SU-DHL-6 (cell line): ENCODE measurements around the gene SATB2.

Experiments used
- H2AFZ ChIP-seq: fragments of 200-600 bp; sonication (generic); 2 replicates; pipeline ENCODE4 v1.6.1; 2014; ENCODE audit warnings: low read depth, mild to moderate bottlenecking, moderate library complexity, mixed read lengths, antibody characterized with exemption, low read length; ENCODE audit not compliant: severe bottlenecking
- H3F3A ChIP-seq: fragments of 200-600 bp; shearing (Covaris generic); 2 replicates; pipeline ENCODE4 v1.6.0; 2016; ENCODE audit warnings: antibody characterized with exemption, mild to moderate bottlenecking; ENCODE audit not compliant: insufficient read depth
- H3K27ac ChIP-seq: fragments of 200-600 bp; sonication (generic); 2 replicates; pipeline ENCODE4 v1.5.1; 2016; ENCODE audit warnings: low read depth, mild to moderate bottlenecking, low read length, moderate library complexity, mixed read lengths
- H3K27me3 ChIP-seq: fragments of 200-600 bp; sonication (generic), shearing (Covaris generic); 2 replicates; pipeline ENCODE4 v1.6.0; 2014; ENCODE audit warnings: mild to moderate bottlenecking, low read length
- H3K36me3 ChIP-seq: fragments of 200-600 bp; sonication (generic); 2 replicates; pipeline ENCODE4 v1.6.1; 2014; ENCODE audit warnings: mild to moderate bottlenecking, low read length, mixed read lengths
- H3K4me2 ChIP-seq: fragments of 300-600, 200-600 bp; shearing (Covaris generic), sonication (generic); 2 replicates; pipeline ENCODE4 v1.6.0; 2014; ENCODE audit warnings: low read length, low read depth, mild to moderate bottlenecking; ENCODE audit not compliant: poor library complexity, severe bottlenecking
- H3K4me3 ChIP-seq: fragments of 200-600 bp; sonication (generic); 2 replicates; pipeline ENCODE4 v1.5.1; 2014; ENCODE audit warnings: antibody characterized with exemption, low read length, mild to moderate bottlenecking, mixed read lengths; ENCODE audit not compliant: insufficient read depth, poor library complexity, severe bottlenecking
- H3K79me2 ChIP-seq: fragments of 200-600 bp; sonication (generic); 2 replicates; pipeline ENCODE4 v1.6.1; 2014; ENCODE audit warnings: mild to moderate bottlenecking, low read length, moderate library complexity; ENCODE audit not compliant: insufficient read depth
- H3K9ac ChIP-seq: fragments of 200-600 bp; sonication (generic); 2 replicates; pipeline ENCODE4 v1.7.0; 2014; ENCODE audit warnings: mild to moderate bottlenecking, low read length
- H3K9me2 ChIP-seq: fragments of 200-600 bp; sonication (generic); replicated peaks from 2 replicates; pipeline ENCODE4 v1.6.1; 2014; ENCODE audit warnings: low read length; ENCODE audit not compliant: insufficient read depth
- H3K9me3 ChIP-seq: fragments of 200-600 bp; sonication (generic); 2 replicates; pipeline ENCODE4 v1.6.1; 2014; ENCODE audit warnings: low read length, mixed read lengths; ENCODE audit not compliant: insufficient read depth
- H4K20me1 ChIP-seq: fragments of 200-600 bp; sonication (generic); 2 replicates; pipeline ENCODE4 v1.6.1; 2014; ENCODE audit warnings: low read depth, mild to moderate bottlenecking, antibody characterized with exemption, low read length, moderate library complexity, mixed read lengths
- CTCF ChIP-seq: fragments of 200-600 bp; sonication (generic); IDR thresholded peaks from one replicate; pipeline ENCODE4 v1.5.1; 2017; ENCODE audit warnings: antibody characterized with exemption, mild to moderate bottlenecking, low read length, moderate library complexity; ENCODE audit not compliant: insufficient read depth, poor library complexity, severe bottlenecking
- EZH2phosphoT487 ChIP-seq: fragments of 200-600 bp; sonication (generic), shearing (Covaris generic); conservative IDR thresholded peaks from 2 replicates; pipeline ENCODE4 v1.6.1; 2018; ENCODE audit warnings: mild to moderate bottlenecking, antibody characterized with exemption, low read length, moderate library complexity, mixed read lengths

Gene SATB2

GRCh38 chr2:199480966-199481365 is 23.2 kb upstream of the SATB2 start:
- no peaks in the 10 kb centered on the region for H3K9me3 ChIP-seq
- no peak for TF ChIP-seq CTCF
- TF ChIP-seq EZH2phosphoT487, result no peak
- no peaks in the 10 kb centered on the region for H3K79me2 ChIP-seq
- no peak overlapping the region for H3K4me3 ChIP-seq
- no peak overlapping the region for H2AFZ ChIP-seq
- no peaks in the 10 kb centered on the region for H3F3A ChIP-seq
- H3K9me2 ChIP-seq, result no peaks in the 10 kb centered on the region
- H3K27ac ChIP-seq, result no peak overlapping the region
- H3K27me3 ChIP-seq, result no peaks in the 10 kb centered on the region
- H3K4me2 ChIP-seq, result no peak overlapping the region
- no peaks in the 10 kb centered on the region for H3K36me3 ChIP-seq
- H4K20me1 ChIP-seq, result no peaks in the 10 kb centered on the region
- no peak overlapping the region for H3K9ac ChIP-seq

GRCh38 chr2:199477277-199477834 is 19.6 kb upstream of the SATB2 start:
- no peaks in the 10 kb centered on the region for H3K79me2 ChIP-seq
- H3K9me3 ChIP-seq, result no peaks in the 10 kb centered on the region
- H3K27me3 ChIP-seq, result no peaks in the 10 kb centered on the region
- no peak overlapping the region for H3K4me2 ChIP-seq
- no peak overlapping the region for H3K27ac ChIP-seq
- H3K9me2 ChIP-seq, result no peaks in the 10 kb centered on the region
- TF ChIP-seq EZH2phosphoT487 (no peak), CTCF (no peak)
- H3K36me3 ChIP-seq, result no peaks in the 10 kb centered on the region
- H3K4me3 ChIP-seq, result no peak overlapping the region
- H2AFZ ChIP-seq, result no peak overlapping the region
- H3K9ac ChIP-seq, result no peak overlapping the region
- H4K20me1 ChIP-seq, result no peaks in the 10 kb centered on the region
- no peaks in the 10 kb centered on the region for H3F3A ChIP-seq

- H2AFZ ChIP-seq, result no peak overlapping the region
Measured at GRCh38 chr2:199471443-199472057, 13.8 kb upstream of the SATB2 start.

More at GRCh38 chr2:199471443-199472057, 13.8 kb upstream of the SATB2 start:
- Histone ChIP-seq H3F3A (no peaks in the 10 kb centered on the region), H3K4me3 (no peak overlapping the region), H3K27ac (no peak overlapping the region), H3K9me2 (no peaks in the 10 kb centered on the region), H3K27me3 (no peaks in the 10 kb centered on the region), H3K79me2 (no peaks in the 10 kb centered on the region), H4K20me1 (no peaks in the 10 kb centered on the region), H3K9me3 (no peaks in the 10 kb centered on the region), H3K9ac (no peak overlapping the region), H3K36me3 (no peaks in the 10 kb centered on the region), H3K4me2 (no peak overlapping the region)
- TF ChIP-seq CTCF (no peak), EZH2phosphoT487 (no peak)
